Panc1 (cell line): ENCODE results near the gene INPP5A. TPM values are rescaled to one million over a fixed set of nuclear protein-coding genes. Genes with fewer than 3 reads are reported as not detected.

Experiments used
- ATAC-seq: fragments of 200-7000 bp; cut with Tn5 transposase; 2 replicates; pipeline ENCODE4 v1.9.1; 2020; ENCODE audit warnings: mild to moderate bottlenecking, moderate library complexity
- BruUV-seq: library from RNA; stranded (reverse); fragments of 400-500 nt; replicated peaks from 2 replicates; lab custom pipeline; 2021; lab: Mats Ljungman, UMichigan
- CTCF ChIA-PET: fragments of 300-600 bp; sonication (Branson Sonifier 250); formaldehyde crosslinking; loops from one replicate; lab custom pipeline; 2022; ENCODE audit warnings: antibody characterized with exemption; lab: Charles Lee
- POLR2A ChIA-PET: fragments of 300-600 bp; sonication (Branson Sonifier 250); formaldehyde crosslinking; loops from one replicate; lab custom pipeline; 2022; ENCODE audit warnings: antibody characterized with exemption; lab: Charles Lee
- DNase-seq: peaks from one replicate; pipeline ENCODE4 v3.0.0-alpha.2; 2010; ENCODE audit warnings: low read depth, low spot score
- H3K27ac ChIP-seq: 2 replicates; pipeline ENCODE4 v1.5.1; 2011; ENCODE audit warnings: mild to moderate bottlenecking, low read length, inconsistent platforms
- H3K27me3 ChIP-seq: fragments of 200-500 bp; sonication (Bioruptor generic); 2 replicates; pipeline ENCODE4 v1.6.0; 2014; ENCODE audit warnings: low read length, inconsistent platforms; ENCODE audit not compliant: control insufficient read depth, insufficient read depth
- H3K36me3 ChIP-seq: fragments of 200-500 bp; sonication (Bioruptor generic); 2 replicates; pipeline ENCODE4 v1.5.1; 2014; ENCODE audit warnings: inconsistent platforms, mild to moderate bottlenecking, low read length, moderate library complexity; ENCODE audit not compliant: control insufficient read depth, insufficient read depth
- H3K4me1 ChIP-seq: 2 replicates; pipeline ENCODE4 v1.5.1; 2011; ENCODE audit warnings: inconsistent platforms, mild to moderate bottlenecking, low read length, moderate library complexity; ENCODE audit not compliant: control insufficient read depth, insufficient read depth
- H3K4me3 ChIP-seq, 2 experiments: 2 replicates each; pipeline ENCODE4 v1.5.1; 2011 to 2012; ENCODE audit warnings: low read depth in 2 of 2, low read length in 2 of 2, mild to moderate bottlenecking in 2 of 2, inconsistent platforms in 1 of 2, moderate library complexity in 1 of 2
- H3K9me3 ChIP-seq: fragments of 200-500 bp; sonication (Bioruptor generic); 2 replicates; pipeline ENCODE4 v1.5.1; 2014; ENCODE audit warnings: low read depth, mild to moderate bottlenecking, inconsistent platforms, low read length, moderate library complexity; ENCODE audit not compliant: control insufficient read depth, insufficient read depth
- CTCF ChIP-seq: fragments of 450-650 bp; IDR thresholded peaks from 2 replicates; pipeline ENCODE4 v1.5.1; 2017; ENCODE audit warnings: mild to moderate bottlenecking
- POLR2AphosphoS5 ChIP-seq: IDR thresholded peaks from 2 replicates; pipeline ENCODE4 v1.6.1; 2012; ENCODE audit warnings: mild to moderate bottlenecking, low read depth, low read length, moderate library complexity
- REST ChIP-seq, 2 experiments: IDR thresholded peaks; 2 replicates each; pipeline ENCODE4 v1.6.1; 2011 to 2012; ENCODE audit warnings: low read depth in 2 of 2, control low read depth in 1 of 2, low read length in 1 of 2, mild to moderate bottlenecking in 1 of 2, moderate library complexity in 1 of 2; ENCODE audit not compliant: insufficient read depth in 1 of 2
- SIN3A ChIP-seq: IDR thresholded peaks from 2 replicates; pipeline ENCODE4 v1.6.1; 2012; ENCODE audit warnings: low read depth, mild to moderate bottlenecking, low read length, moderate library complexity, borderline replicate concordance; ENCODE audit not compliant: insufficient read depth
- TCF7L2 ChIP-seq: IDR thresholded peaks from 2 replicates; pipeline ENCODE4 v1.6.1; 2011; ENCODE audit warnings: mild to moderate bottlenecking, low read depth, low read length, inconsistent platforms
- in situ Hi-C: cut with HindIII; loops from 2 replicates; pipeline ENCODE4 v1.10.0; 2016; ENCODE audit warnings: low sequenced_read_pairs, low pct_unique_long_range_greater_than_20kb
- intact Hi-C: fragments of 100-400 bp; cut with micrococcal nuclease; formaldehyde crosslinking; loops from one replicate; pipeline ENCODE4 v1.10.0; 2022; ENCODE audit not compliant: unreplicated experiment
- total RNA-seq: library from RNA; stranded (reverse); gene quantifications from one replicate; pipeline ENCODE4 v1.2.1, GENCODE V29; 2021; ENCODE audit not compliant: unreplicated experiment

INPP5A gene
- total RNA-seq, 1 experiment from 2014 or later, result 60.0 TPM

- Histone ChIP-seq H3K27ac (peak overlapping the region; percentile 75), H3K9me3 (no peaks in the 10 kb centered on the region), H3K4me1 (peaks cover 66% of the 10 kb centered on the region), H3K27me3 (no peaks in the 10 kb centered on the region), H3K36me3 (no peaks in the 10 kb centered on the region), H3K4me3 (no peak overlapping the region)
- CTCF ChIA-PET, result interaction anchor here (0.7 to 1.0 kb wide), 2 partner anchors 113 to 736 kb away, joined by 3 to 4 read pairs; no protein-coding TSS in a partner anchor
- POLR2A ChIA-PET, result no interaction called here
- no TSS peak for BruUV-seq
- intact Hi-C loops, result loop anchor here (1.0 to 5.0 kb wide), 2 partner anchors 35 to 119 kb away; no protein-coding TSS in a partner anchor
- TF ChIP-seq SIN3A (no peak), CTCF (no peak), TCF7L2 (no peak), REST (IDR thresholded peaks at IDR 0.05; ENCODE audit: insufficient read depth in 1 of 2, low read depth in 2 of 2, low read length in 1 of 2) (no peak), POLR2AphosphoS5 (no peak)
- ATAC-seq (no peak), DNase-seq (no peak)
- in situ Hi-C loops, result no loop called here
These were observed 39.2 kb downstream of the INPP5A start for GRCh38 chr10:132576671-132577349.

- BruUV-seq, result no TSS peak
- peak; percentile 71 for ATAC-seq
- in situ Hi-C loops, result no loop called here
These were observed 39.9 kb downstream of the INPP5A start for GRCh38 chr10:132577350-132578003.

More at GRCh38 chr10:132577350-132578003, 39.9 kb downstream of the INPP5A start:
- intact Hi-C loops, result loop anchor here (1.0 to 5.0 kb wide), 2 partner anchors 35 to 119 kb away; no protein-coding TSS in a partner anchor
- Histone ChIP-seq H3K27me3 (no peaks in the 10 kb centered on the region), H3K4me1 (peaks cover 61% of the 10 kb centered on the region), H3K36me3 (no peaks in the 10 kb centered on the region), H3K9me3 (no peaks in the 10 kb centered on the region), H3K27ac (peak overlapping the region; percentile 73), H3K4me3 (no peak overlapping the region)
- POLR2A ChIA-PET, result no interaction called here
- CTCF ChIA-PET, result interaction anchor here (0.6 to 1.0 kb wide), 2 partner anchors 113 to 244 kb away, joined by 4 to 5 read pairs; no protein-coding TSS in a partner anchor
- peak; percentile 91 for TF ChIP-seq CTCF
- TF ChIP-seq SIN3A, result no peak
- no peak for DNase-seq
